Endothelial cell (in vitro differentiated cells): ENCODE results near the gene BIRC6. TPM values are rescaled to one million over a fixed set of nuclear protein-coding genes. Genes with fewer than 3 reads are reported as not detected.

Experiments
- DNase-seq: peaks from one replicate; pipeline ENCODE4 v3.0.0; 2021; ENCODE audit warnings: low spot score
- H3K27ac Mint-ChIP-seq: one replicate; pipeline ENCODE4 v1.8.0; 2021; ENCODE audit warnings: mixed read lengths, inconsistent platforms; ENCODE audit not compliant: unreplicated experiment
- H3K27me3 Mint-ChIP-seq: one replicate; pipeline ENCODE4 v1.8.0; 2021; ENCODE audit warnings: mild to moderate bottlenecking, moderate library complexity, mixed read lengths, inconsistent platforms; ENCODE audit not compliant: unreplicated experiment
- H3K36me3 Mint-ChIP-seq: one replicate; pipeline ENCODE4 v1.8.0; 2021; ENCODE audit warnings: mild to moderate bottlenecking, low read depth, mixed read lengths, inconsistent platforms; ENCODE audit not compliant: unreplicated experiment
- H3K4me1 Mint-ChIP-seq: one replicate; pipeline ENCODE4 v1.8.0; 2021; ENCODE audit warnings: mild to moderate bottlenecking, mixed read lengths, inconsistent platforms; ENCODE audit not compliant: unreplicated experiment
- H3K4me3 Mint-ChIP-seq: one replicate; pipeline ENCODE4 v1.8.0; 2021; ENCODE audit warnings: mild to moderate bottlenecking, mixed read lengths, inconsistent platforms; ENCODE audit not compliant: unreplicated experiment
- H3K9me3 Mint-ChIP-seq: one replicate; pipeline ENCODE4 v1.8.0; 2021; ENCODE audit warnings: mixed read lengths, inconsistent platforms; ENCODE audit not compliant: unreplicated experiment
- CTCF ChIP-seq: fragments of 200-600 bp; sonication (generic); IDR thresholded peaks from one replicate; pipeline ENCODE4 v1.5.0; 2021; ENCODE audit warnings: antibody characterized with exemption; ENCODE audit not compliant: unreplicated experiment
- total RNA-seq: library from RNA; stranded (reverse); fragmentation: NEBNext Ultra II Directional; extraction: Animal tissue kit (Norgen Biotek cat#: 25700); gene quantifications from one replicate; pipeline ENCODE4 v1.2.1, GENCODE V29; 2021; ENCODE audit not compliant: unreplicated experiment

The BIRC6 gene
- total RNA-seq, 1 donor from 2014 or later, result 125 TPM

GRCh38 chr2:32498306-32498705 lies 141.5 kb downstream of the BIRC6 start:
- Mint-ChIP-seq H3K27ac (no peak overlapping the region), H3K4me1 (no peaks in the 10 kb centered on the region)
- no peak for DNase-seq

GRCh38 chr2:32502941-32503340 lies 146.1 kb downstream of the BIRC6 start:
- Mint-ChIP-seq H3K9me3 (no peaks in the 10 kb centered on the region), H3K4me3 (no peak overlapping the region), H3K36me3 (peaks cover 14% of the 10 kb centered on the region), H3K27me3 (peaks cover 2% of the 10 kb centered on the region), H3K4me1 (no peaks in the 10 kb centered on the region), H3K27ac (no peak overlapping the region)
- TF ChIP-seq CTCF, result no peak
- no peak for DNase-seq

More at GRCh38 chr2:32498306-32498705, 141.5 kb downstream of the BIRC6 start:
- no peak for TF ChIP-seq CTCF
- Mint-ChIP-seq H3K4me3 (no peak overlapping the region), H3K9me3 (no peaks in the 10 kb centered on the region), H3K27me3 (no peaks in the 10 kb centered on the region), H3K36me3 (peaks cover 13% of the 10 kb centered on the region)

- Mint-ChIP-seq H3K27me3 (peaks cover 2% of the 10 kb centered on the region), H3K9me3 (no peaks in the 10 kb centered on the region), H3K27ac (no peak overlapping the region), H3K4me1 (no peaks in the 10 kb centered on the region), H3K36me3 (peaks cover 16% of the 10 kb centered on the region), H3K4me3 (no peak overlapping the region)
- DNase-seq, result no peak
- no peak for TF ChIP-seq CTCF
These were observed 148.2 kb downstream of the BIRC6 start for GRCh38 chr2:32504877-32505478.

- peak overlapping the region; percentile 5 for H3K27ac Mint-ChIP-seq
- no peaks in the 10 kb centered on the region for H3K9me3 Mint-ChIP-seq
- peaks cover 2% of the 10 kb centered on the region for H3K27me3 Mint-ChIP-seq
- no peak for TF ChIP-seq CTCF
- H3K4me3 Mint-ChIP-seq, result no peak overlapping the region
- peaks cover 16% of the 10 kb centered on the region for H3K36me3 Mint-ChIP-seq
- no peak for DNase-seq
- no peaks in the 10 kb centered on the region for H3K4me1 Mint-ChIP-seq
These were observed 149.6 kb downstream of the BIRC6 start for GRCh38 chr2:32506446-32506845.

GRCh38 chr2:32514946-32515345 lies 158.1 kb downstream of the BIRC6 start:
- TF ChIP-seq CTCF, result no peak

More at GRCh38 chr2:32514946-32515345, 158.1 kb downstream of the BIRC6 start:
- DNase-seq, result no peak
- Mint-ChIP-seq H3K9me3 (no peaks in the 10 kb centered on the region), H3K4me3 (no peak overlapping the region), H3K27me3 (no peaks in the 10 kb centered on the region), H3K4me1 (no peaks in the 10 kb centered on the region), H3K27ac (no peak overlapping the region), H3K36me3 (peaks cover 6% of the 10 kb centered on the region)
